HepG2 (cell line): Measurements from ENCODE around the gene FNDC3B. TPM values are rescaled to one million over a fixed set of nuclear protein-coding genes. Genes with fewer than 3 reads are reported as not detected.

Experiments used
- DMAP1 ChIP-seq: IDR thresholded peaks from 2 replicates; pipeline ENCODE4 v1.6.1; 2016
- MED13 ChIP-seq: sonication (generic); formaldehyde crosslinking; IDR thresholded peaks from 2 replicates; pipeline ENCODE4 v1.5.0; 2020; ENCODE audit warnings: missing genetic modification reagents
- NAIF1 ChIP-seq: sonication (generic); formaldehyde crosslinking; IDR thresholded peaks from 2 replicates; pipeline ENCODE4 v1.5.0; 2020; ENCODE audit warnings: mild to moderate bottlenecking, missing genetic modification reagents, borderline replicate concordance
- PAWR ChIP-seq: sonication (generic); formaldehyde crosslinking; IDR thresholded peaks from 2 replicates; pipeline ENCODE4 v1.4.0; 2020; ENCODE audit warnings: missing genetic modification reagents, mild to moderate bottlenecking, borderline replicate concordance
- RAD21 ChIP-seq: fragments of 450-650 bp; formaldehyde crosslinking; IDR thresholded peaks from 2 replicates; pipeline ENCODE4 v1.5.0; 2020; ENCODE audit warnings: mild to moderate bottlenecking
- RBAK ChIP-seq: sonication (generic); formaldehyde crosslinking; IDR thresholded peaks from 2 replicates; pipeline ENCODE4 v1.5.1; 2020; ENCODE audit warnings: mild to moderate bottlenecking, missing genetic modification reagents
- REL ChIP-seq: sonication (generic); formaldehyde crosslinking; conservative IDR thresholded peaks from 2 replicates; pipeline ENCODE4 v1.8.0; 2022; ENCODE audit warnings: mild to moderate bottlenecking, missing genetic modification reagents, moderate library complexity
- SAFB2 ChIP-seq: sonication (generic); formaldehyde crosslinking; IDR thresholded peaks from 2 replicates; pipeline ENCODE4 v1.5.1; 2020; ENCODE audit warnings: missing genetic modification reagents, low read depth, mild to moderate bottlenecking, borderline replicate concordance
- SMAD3 ChIP-seq: sonication (generic); formaldehyde crosslinking; IDR thresholded peaks from 2 replicates; pipeline ENCODE4 v1.4.0; 2020; ENCODE audit warnings: missing genetic modification reagents
- TEF ChIP-seq: sonication (generic); formaldehyde crosslinking; IDR thresholded peaks from 2 replicates; pipeline ENCODE4 v1.5.0; 2020; ENCODE audit warnings: missing genetic modification reagents
- TSC22D2 ChIP-seq: sonication (generic); formaldehyde crosslinking; IDR thresholded peaks from 2 replicates; pipeline ENCODE4 v1.5.1; 2020; ENCODE audit warnings: missing genetic modification reagents, mild to moderate bottlenecking, borderline replicate concordance
- ZNF276 ChIP-seq: sonication (generic); formaldehyde crosslinking; IDR thresholded peaks from 2 replicates; pipeline ENCODE4 v1.4.0; 2020; ENCODE audit warnings: mild to moderate bottlenecking, low read depth, missing genetic modification reagents
- ZNF430 ChIP-seq: sonication (generic); formaldehyde crosslinking; IDR thresholded peaks from 2 replicates; pipeline ENCODE4 v1.9.0; 2021; ENCODE audit warnings: mild to moderate bottlenecking, missing genetic modification reagents
- ZNF737 ChIP-seq: sonication (generic); formaldehyde crosslinking; IDR thresholded peaks from 2 replicates; pipeline ENCODE4 v1.5.0; 2020; ENCODE audit warnings: missing genetic modification reagents, mild to moderate bottlenecking, borderline replicate concordance
- ZNF770 ChIP-seq: sonication (generic); formaldehyde crosslinking; IDR thresholded peaks from 2 replicates; pipeline ENCODE4 v1.5.0; 2020; ENCODE audit warnings: mild to moderate bottlenecking, missing genetic modification reagents
- ZNF781 ChIP-seq: sonication (generic); formaldehyde crosslinking; IDR thresholded peaks from 2 replicates; pipeline ENCODE4 v1.5.1; 2020; ENCODE audit warnings: borderline replicate concordance, mild to moderate bottlenecking, missing genetic modification reagents; ENCODE audit errors: not compliant biosample characterization
- ZNF839 ChIP-seq: sonication (generic); formaldehyde crosslinking; IDR thresholded peaks from 2 replicates; pipeline ENCODE4 v1.4.0; 2020; ENCODE audit warnings: missing genetic modification reagents, mild to moderate bottlenecking, borderline replicate concordance
- polyA plus RNA-seq, 8 experiments: library from polyadenylated mRNA; depleted of rRNA in 3 of 8; stranded (reverse) in 7 of 8; unstranded in 1 of 8; fragments of >200 nt; fragmentation: Illumina TruSeq in 4 of 8; extraction: Trizol in 4 of 8; gene quantifications; 2 replicates each; pipeline versions ENCODE4 v1.2.1 to v1.2.3, GENCODE V29; 2011 to 2016; ENCODE audit warnings: low read depth in 4 of 8, missing spikeins in 1 of 8, mixed read lengths in 1 of 8; ENCODE audit not compliant: insufficient read depth in 1 of 8
- total RNA-seq, 5 experiments: library from RNA; depleted of rRNA; stranded (reverse); fragments of >200 nt; fragmentation: Illumina TruSeq; extraction: Trizol; gene quantifications; 2 replicates each; pipeline ENCODE4 v1.2.3, GENCODE V29; 2016; ENCODE audit warnings: low read depth in 1 of 5
- TF ChIP-seq, protein P1 (sequence below): sonication (generic); formaldehyde crosslinking; IDR thresholded peaks from 2 replicates; pipeline ENCODE4 v1.4.0; 2020; ENCODE audit warnings: mild to moderate bottlenecking, missing genetic modification reagents

FNDC3B gene
- total and polyA plus RNA-seq, 2 of the 13 experiments (the other 11 are each of a cell fraction or from before 2014, with no cell fraction given) = 74.8 to 103 TPM

- no peak for TF ChIP-seq ZNF781 (CRISPR knock-in tag)
- TF ChIP-seq ZNF430 = no peak
- no peak for TF ChIP-seq TSC22D2 (CRISPR knock-in tag)
- no peak for TF ChIP-seq SAFB2 (CRISPR knock-in tag)
- TF ChIP-seq RAD21 (CRISPR knock-in tag) = peak; percentile 23; the same call in 1 of the 2 replicates
- TF ChIP-seq DMAP1 = no peak
- TF ChIP-seq ZNF839 (CRISPR knock-in tag) = no peak
- TF ChIP-seq ZNF737 (CRISPR knock-in tag) = no peak
- TF ChIP-seq MED13 = no peak
- no peak for TF ChIP-seq SMAD3 (CRISPR knock-in tag)
- TF ChIP-seq PAWR (CRISPR knock-in tag) = no peak
- no peak for TF ChIP-seq NAIF1
- peak; percentile 100 for TF ChIP-seq ZNF770
- no peak for TF ChIP-seq RBAK (CRISPR knock-in tag)
- TF ChIP-seq, protein P1, sequence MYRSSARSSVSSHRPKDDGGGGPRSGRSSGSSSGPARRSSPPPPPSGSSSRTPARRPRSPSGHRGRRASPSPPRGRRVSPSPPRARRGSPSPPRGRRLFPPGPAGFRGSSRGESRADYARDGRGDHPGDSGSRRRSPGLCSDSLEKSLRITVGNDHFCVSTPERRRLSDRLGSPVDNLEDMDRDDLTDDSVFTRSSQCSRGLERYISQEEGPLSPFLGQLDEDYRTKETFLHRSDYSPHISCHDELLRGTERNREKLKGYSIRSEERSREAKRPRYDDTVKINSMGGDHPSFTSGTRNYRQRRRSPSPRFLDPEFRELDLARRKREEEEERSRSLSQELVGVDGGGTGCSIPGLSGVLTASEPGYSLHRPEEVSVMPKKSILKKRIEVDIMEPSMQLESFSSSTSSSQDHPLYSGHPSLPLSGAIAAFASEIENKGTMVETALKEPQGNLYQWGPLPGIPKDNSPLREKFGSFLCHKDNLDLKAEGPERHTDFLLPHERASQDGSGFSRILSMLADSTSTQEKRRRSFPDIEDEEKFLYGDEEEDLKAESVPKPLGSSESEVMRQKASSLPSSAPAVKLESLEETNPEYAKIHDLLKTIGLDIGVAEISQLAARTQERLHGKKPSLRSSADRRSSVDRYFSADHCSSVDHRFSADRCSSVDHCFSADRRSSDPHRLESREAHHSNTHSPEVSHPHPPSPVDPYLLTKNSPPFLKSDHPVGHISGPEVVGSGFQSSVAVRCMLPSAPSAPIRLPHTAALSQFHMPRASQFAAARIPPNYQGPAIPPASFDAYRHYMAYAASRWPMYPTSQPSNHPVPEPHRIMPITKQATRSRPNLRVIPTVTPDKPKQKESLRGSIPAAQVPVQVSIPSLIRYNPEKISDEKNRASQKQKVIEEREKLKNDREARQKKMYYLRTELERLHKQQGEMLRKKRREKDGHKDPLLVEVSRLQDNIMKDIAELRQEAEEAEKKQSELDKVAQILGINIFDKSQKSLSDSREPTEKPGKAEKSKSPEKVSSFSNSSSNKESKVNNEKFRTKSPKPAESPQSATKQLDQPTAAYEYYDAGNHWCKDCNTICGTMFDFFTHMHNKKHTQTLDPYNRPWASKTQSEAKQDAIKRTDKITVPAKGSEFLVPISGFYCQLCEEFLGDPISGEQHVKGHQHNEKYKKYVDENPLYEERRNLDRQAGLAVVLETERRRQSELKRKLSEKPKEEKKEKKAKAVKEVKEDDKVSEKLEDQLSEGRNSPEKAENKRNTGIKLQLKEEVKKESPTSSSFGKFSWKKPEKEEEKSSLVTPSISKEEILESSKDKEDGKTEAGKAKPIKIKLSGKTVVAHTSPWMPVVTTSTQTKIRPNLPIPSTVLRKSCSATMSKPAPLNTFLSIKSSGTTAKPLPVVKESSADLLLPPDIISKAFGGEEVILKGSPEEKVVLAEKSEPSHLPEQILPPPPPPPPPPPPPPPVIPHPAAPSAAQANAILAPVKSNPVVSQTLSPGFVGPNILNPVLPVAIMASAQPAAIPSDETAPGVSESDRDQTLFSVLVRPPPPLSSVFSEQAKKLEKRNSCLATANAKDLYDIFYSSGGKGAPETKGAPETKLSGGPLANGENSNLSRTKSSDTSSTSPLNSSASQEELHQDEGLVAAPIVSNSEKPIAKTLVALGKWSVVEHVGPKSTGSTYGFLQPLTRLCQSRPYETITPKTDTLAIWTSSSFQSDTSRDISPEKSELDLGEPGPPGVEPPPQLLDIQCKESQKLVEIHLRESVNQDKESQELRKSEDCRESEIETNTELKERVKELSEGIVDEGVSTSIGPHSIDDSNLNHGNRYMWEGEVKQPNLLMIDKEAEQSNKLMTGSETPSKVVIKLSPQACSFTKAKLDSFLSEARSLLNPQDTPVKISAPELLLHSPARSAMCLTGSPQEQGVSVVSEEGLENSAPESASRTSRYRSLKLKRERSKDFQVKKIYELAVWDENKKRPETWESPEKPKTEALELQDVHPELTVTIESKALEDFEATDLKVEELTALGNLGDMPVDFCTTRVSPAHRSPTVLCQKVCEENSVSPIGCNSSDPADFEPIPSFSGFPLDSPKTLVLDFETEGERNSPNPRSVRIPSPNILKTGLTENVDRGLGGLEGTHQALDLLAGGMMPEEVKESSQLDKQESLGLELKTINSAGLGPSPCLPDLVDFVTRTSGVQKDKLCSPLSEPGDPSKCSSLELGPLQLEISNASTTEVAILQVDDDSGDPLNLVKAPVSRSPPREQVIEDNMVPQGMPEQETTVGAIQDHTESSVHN (CRISPR knock-in tag) = no peak
- TF ChIP-seq REL (CRISPR knock-in tag) = no peak
- TF ChIP-seq ZNF276 (CRISPR knock-in tag) = no peak
- no peak for TF ChIP-seq TEF (CRISPR knock-in tag)
Observed at GRCh38 chr3:172083995-172084409, 44.6 kb downstream of the FNDC3B start (continued).
